Upper lobe of left lung (tissue), 4 donors: ENCODE data around the gene GRID1.

ENCODE experiments used
- POLR2AphosphoS5 ChIP-seq, 2 donors: sonication (generic); formaldehyde crosslinking; IDR thresholded peaks; one replicate each; pipeline ENCODE4 v1.5.1; 2017; ENCODE audit warnings: antibody characterized with exemption in 2 of 2
- TF ChIP-seq, protein P1 (sequence below), 6 experiments: fragments of 450-650 bp in 4 of 6; fragments of 200-600 bp in 2 of 6; sonication (generic) in 2 of 6; IDR thresholded peaks; one replicate each; pipeline ENCODE4 v1.5.1; 2016 to 2019; ENCODE audit warnings: antibody characterized with exemption in 6 of 6

DNA sequence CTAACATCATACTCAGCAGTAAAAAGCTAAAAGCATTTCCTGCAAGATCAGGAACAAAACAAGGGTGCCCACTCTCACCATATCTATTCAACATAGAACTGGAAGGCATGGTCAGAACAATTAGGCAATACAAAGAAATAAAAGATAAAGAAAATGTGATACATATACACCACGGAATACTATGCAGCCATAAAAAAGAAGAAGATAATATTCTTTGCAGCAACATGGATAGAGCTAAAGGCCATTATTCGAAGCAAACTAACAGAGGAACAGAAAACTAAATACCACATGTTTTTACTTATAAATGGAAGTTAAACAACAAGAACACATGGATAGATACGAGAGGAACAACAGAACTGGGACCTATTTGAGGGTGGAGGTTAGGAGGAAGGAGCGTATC is 652.7 kb downstream of the GRID1 start:
- TF ChIP-seq, protein P1, sequence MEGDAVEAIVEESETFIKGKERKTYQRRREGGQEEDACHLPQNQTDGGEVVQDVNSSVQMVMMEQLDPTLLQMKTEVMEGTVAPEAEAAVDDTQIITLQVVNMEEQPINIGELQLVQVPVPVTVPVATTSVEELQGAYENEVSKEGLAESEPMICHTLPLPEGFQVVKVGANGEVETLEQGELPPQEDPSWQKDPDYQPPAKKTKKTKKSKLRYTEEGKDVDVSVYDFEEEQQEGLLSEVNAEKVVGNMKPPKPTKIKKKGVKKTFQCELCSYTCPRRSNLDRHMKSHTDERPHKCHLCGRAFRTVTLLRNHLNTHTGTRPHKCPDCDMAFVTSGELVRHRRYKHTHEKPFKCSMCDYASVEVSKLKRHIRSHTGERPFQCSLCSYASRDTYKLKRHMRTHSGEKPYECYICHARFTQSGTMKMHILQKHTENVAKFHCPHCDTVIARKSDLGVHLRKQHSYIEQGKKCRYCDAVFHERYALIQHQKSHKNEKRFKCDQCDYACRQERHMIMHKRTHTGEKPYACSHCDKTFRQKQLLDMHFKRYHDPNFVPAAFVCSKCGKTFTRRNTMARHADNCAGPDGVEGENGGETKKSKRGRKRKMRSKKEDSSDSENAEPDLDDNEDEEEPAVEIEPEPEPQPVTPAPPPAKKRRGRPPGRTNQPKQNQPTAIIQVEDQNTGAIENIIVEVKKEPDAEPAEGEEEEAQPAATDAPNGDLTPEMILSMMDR (IDR thresholded peaks at IDR 0.05), result no peak
- no peak for TF ChIP-seq POLR2AphosphoS5 (IDR thresholded peaks at IDR 0.05)
